AG04450 (cell line): ENCODE measurements around the gene DNASE1L2. TPM values are rescaled to one million over a fixed set of nuclear protein-coding genes. Genes with fewer than 3 reads are reported as not detected.

Experiments
- CTCF ChIA-PET: fragments of 300-600, 350-600 bp; formaldehyde crosslinking; extraction: SDS; loops from one replicate; lab custom pipeline; 2022; ENCODE audit warnings: antibody characterized with exemption, inconsistent platforms; lab: Charles Lee
- POLR2A ChIA-PET: fragments of 350-600 bp; formaldehyde crosslinking; extraction: SDS; loops from one replicate; lab custom pipeline; 2021; ENCODE audit warnings: antibody characterized with exemption, inconsistent platforms; lab: Yijun Ruan, JAX
- DNase-seq: peaks from one replicate; pipeline ENCODE4 v3.0.0-alpha.2; 2011; ENCODE audit warnings: low read depth, low spot score
- H3K27ac ChIP-seq: one replicate; pipeline ENCODE4 v1.5.1; 2012; ENCODE audit warnings: low read depth, low read length, control low read depth
- H3K27me3 ChIP-seq: one replicate; pipeline ENCODE4 v1.6.0; 2012; ENCODE audit warnings: low read length; ENCODE audit not compliant: control insufficient read depth, insufficient read depth
- H3K4me3 ChIP-seq: 2 replicates; pipeline ENCODE4 v1.5.1; 2011; ENCODE audit warnings: mild to moderate bottlenecking, low read depth, low read length, control low read depth
- H3K9me3 ChIP-seq: 2 replicates; pipeline ENCODE4 v1.5.1; 2012; ENCODE audit warnings: low read length; ENCODE audit not compliant: control insufficient read depth, insufficient read depth
- CTCF ChIP-seq: IDR thresholded peaks from 2 replicates; pipeline ENCODE4 v1.5.1; 2011; ENCODE audit warnings: low read depth, low read length, control low read depth, inconsistent platforms
- polyA plus RNA-seq: library from polyadenylated mRNA; depleted of rRNA; stranded (reverse); fragments of >200 nt; gene quantifications from 2 replicates; pipeline ENCODE4 v1.2.3, GENCODE V29; 2011

Gene DNASE1L2
- polyA plus RNA-seq, 1 experiment: 0.14 TPM

GRCh38 chr16:2194166-2194834 lies 41.9 kb upstream of the DNASE1L2 start:
- Histone ChIP-seq H3K27me3 (peaks cover 52% of the 10 kb centered on the region), H3K27ac (no peak overlapping the region), H3K4me3 (no peak overlapping the region), H3K9me3 (peaks cover 3% of the 10 kb centered on the region; the same call in 1 of the 2 replicates)
- ChIA-PET CTCF (no interaction called here), POLR2A (interaction anchor here (0.6 to 3.4 kb wide), 2 partner anchors 36 to 39 kb away, joined by 7 to 16 read pairs; partner anchors contain the start of gene TRAF7)
- DNase-seq: no peak
- TF ChIP-seq CTCF: no peak

- no peak overlapping the region for H3K4me3 ChIP-seq
- peak; percentile 41 for TF ChIP-seq CTCF
- peaks cover 58% of the 10 kb centered on the region for H3K27me3 ChIP-seq
- peaks cover 3% of the 10 kb centered on the region; the same call in 1 of the 2 replicates for H3K9me3 ChIP-seq
- H3K27ac ChIP-seq: no peak overlapping the region
- ChIA-PET CTCF (no interaction called here), POLR2A (interaction anchor here (0.6 to 3.4 kb wide), 3 partner anchors 9 to 40 kb away, joined by 3 to 16 read pairs (median 7); partner anchors contain the start of gene TRAF7)
- DNase-seq: no peak
Measured at GRCh38 chr16:2194852-2195321, 41.4 kb upstream of the DNASE1L2 start.

GRCh38 chr16:2195322-2196161 lies 40.7 kb upstream of the DNASE1L2 start:
- no peak overlapping the region; the same call in 1 of the 2 replicates for H3K4me3 ChIP-seq
- TF ChIP-seq CTCF: no peak
- peaks cover 64% of the 10 kb centered on the region for H3K27me3 ChIP-seq
- no peak overlapping the region for H3K27ac ChIP-seq
- DNase-seq: no peak
- CTCF ChIA-PET: no interaction called here
- POLR2A ChIA-PET: interaction anchor here (1.1 to 3.4 kb wide), 2 partner anchors 8 to 41 kb away, joined by 3 to 16 read pairs; partner anchors contain the start of gene TRAF7
- peaks cover 6% of the 10 kb centered on the region for H3K9me3 ChIP-seq

GRCh38 chr16:2196162-2196980 lies 39.9 kb upstream of the DNASE1L2 start, which contains the start of gene CASKIN1:
Gene CASKIN1, minus strand, starts transcription at chr16:2196605. Its CDS starts 173 bp downstream, at chr16:2196432.
- POLR2A ChIA-PET: interaction anchor here (0.5 to 3.4 kb wide), 3 partner anchors 7 to 41 kb away, joined by 3 to 16 read pairs (median 3); partner anchors contain the start of gene TRAF7
- no peak within 1 kb of the TSS for H3K27ac ChIP-seq
- no peak for TF ChIP-seq CTCF
- peaks cover 64% of the 10 kb centered on the region for H3K27me3 ChIP-seq
- CTCF ChIA-PET: no interaction called here
- H3K4me3 ChIP-seq: peak within 1 kb of the TSS; percentile 44
- no peak for DNase-seq
- peaks cover 6% of the 10 kb centered on the region for H3K9me3 ChIP-seq
